ENCODE data around the gene CC2D1A.

DNA sequence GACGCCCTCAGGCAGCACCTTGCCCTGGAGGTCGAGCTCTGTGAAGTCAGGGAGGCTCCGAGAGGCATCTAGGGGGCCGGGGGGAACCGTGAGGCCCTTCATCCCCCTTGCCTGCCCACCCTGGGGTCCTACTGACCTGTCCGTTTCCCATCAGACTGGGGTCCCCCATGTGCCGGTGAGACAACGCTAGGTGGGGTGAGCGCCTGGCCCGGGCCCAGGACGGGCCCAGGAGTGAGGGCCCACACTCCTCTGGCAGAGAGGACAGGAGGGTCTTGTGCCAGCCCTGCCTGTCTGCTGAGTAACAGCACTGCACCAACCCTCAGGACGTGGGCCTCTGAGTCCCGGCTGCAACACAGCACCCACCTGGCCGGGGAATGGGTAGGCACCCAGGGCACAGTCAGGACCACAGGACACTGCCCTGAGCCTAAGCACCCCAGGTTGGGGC is 60.7 kb downstream of the CC2D1A start:
- no peak for TF ChIP-seq EZH2 (IDR thresholded peaks at IDR 0.05; ENCODE audit: borderline replicate concordance, low read length)
- TF ChIP-seq, protein P1, sequence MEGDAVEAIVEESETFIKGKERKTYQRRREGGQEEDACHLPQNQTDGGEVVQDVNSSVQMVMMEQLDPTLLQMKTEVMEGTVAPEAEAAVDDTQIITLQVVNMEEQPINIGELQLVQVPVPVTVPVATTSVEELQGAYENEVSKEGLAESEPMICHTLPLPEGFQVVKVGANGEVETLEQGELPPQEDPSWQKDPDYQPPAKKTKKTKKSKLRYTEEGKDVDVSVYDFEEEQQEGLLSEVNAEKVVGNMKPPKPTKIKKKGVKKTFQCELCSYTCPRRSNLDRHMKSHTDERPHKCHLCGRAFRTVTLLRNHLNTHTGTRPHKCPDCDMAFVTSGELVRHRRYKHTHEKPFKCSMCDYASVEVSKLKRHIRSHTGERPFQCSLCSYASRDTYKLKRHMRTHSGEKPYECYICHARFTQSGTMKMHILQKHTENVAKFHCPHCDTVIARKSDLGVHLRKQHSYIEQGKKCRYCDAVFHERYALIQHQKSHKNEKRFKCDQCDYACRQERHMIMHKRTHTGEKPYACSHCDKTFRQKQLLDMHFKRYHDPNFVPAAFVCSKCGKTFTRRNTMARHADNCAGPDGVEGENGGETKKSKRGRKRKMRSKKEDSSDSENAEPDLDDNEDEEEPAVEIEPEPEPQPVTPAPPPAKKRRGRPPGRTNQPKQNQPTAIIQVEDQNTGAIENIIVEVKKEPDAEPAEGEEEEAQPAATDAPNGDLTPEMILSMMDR (conservative IDR thresholded peaks at IDR 0.05 in 1 of 2, IDR thresholded peaks at IDR 0.05 in 1 of 2; ENCODE audit: extremely low read depth in 1 of 2, insufficient read depth in 1 of 2, low read depth in 1 of 2, low read length in 2 of 2) = no peak

All from mammary epithelial cell (primary cell).